ENCODE data around the gene FAM13B.

Gene FAM13B

DNA sequence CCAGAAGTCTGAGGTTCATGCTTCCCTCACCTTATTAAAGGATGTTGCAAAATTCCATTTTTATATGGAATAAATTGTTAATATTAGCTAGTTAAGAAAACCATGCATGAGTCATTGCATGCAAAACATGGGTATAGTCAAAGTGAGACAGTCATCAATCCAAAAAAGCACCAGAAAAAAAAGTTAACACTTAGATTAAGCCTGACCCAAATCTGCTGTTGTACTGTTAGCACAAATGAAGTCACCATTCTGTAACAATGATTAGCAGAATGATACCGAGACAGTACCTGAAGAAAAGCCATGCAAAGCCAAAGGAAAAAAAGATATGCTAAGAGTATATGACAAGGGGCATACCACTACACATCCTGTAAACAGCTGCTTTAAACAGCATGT lies 94.1 kb downstream of the FAM13B start:
- DNase-seq (ENCODE audit: low read depth): no peak
- no peak overlapping the region for H3K4me3 ChIP-seq (ENCODE audit: low read length)
- TF ChIP-seq, protein P1, sequence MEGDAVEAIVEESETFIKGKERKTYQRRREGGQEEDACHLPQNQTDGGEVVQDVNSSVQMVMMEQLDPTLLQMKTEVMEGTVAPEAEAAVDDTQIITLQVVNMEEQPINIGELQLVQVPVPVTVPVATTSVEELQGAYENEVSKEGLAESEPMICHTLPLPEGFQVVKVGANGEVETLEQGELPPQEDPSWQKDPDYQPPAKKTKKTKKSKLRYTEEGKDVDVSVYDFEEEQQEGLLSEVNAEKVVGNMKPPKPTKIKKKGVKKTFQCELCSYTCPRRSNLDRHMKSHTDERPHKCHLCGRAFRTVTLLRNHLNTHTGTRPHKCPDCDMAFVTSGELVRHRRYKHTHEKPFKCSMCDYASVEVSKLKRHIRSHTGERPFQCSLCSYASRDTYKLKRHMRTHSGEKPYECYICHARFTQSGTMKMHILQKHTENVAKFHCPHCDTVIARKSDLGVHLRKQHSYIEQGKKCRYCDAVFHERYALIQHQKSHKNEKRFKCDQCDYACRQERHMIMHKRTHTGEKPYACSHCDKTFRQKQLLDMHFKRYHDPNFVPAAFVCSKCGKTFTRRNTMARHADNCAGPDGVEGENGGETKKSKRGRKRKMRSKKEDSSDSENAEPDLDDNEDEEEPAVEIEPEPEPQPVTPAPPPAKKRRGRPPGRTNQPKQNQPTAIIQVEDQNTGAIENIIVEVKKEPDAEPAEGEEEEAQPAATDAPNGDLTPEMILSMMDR (conservative IDR thresholded peaks at IDR 0.05; ENCODE audit: low read length): no peak

DNA sequence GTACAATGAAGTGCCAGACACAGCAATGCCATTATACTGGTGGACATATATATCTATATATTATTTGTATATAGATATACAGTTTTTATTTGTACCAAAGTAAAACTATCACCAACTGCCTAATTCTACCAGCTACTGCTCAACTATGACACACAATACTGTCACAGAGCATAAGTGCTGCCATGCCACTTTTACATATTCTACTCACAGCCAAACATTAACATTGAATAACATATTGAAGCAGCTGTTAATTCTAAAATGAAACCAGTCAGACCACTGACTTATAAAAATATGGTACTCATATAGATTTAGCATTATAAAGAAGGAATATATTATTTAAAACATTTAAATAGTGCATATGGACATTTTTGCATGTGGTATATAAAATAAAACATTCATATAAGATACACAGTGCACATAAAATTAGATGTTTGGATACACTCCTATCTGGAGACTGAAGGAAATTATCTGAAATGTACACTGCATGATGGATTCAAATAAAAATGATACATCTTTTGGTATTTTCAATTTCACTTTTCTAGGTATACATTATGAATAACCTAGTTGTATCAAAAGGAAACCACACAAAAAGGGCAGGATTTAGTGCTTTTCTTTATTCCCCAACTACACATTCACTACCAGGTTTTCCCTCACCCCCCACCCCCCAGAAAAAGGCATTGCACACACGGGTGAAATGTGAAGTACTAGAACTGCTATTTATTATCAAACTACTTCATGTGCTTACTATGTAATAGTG lies 94.7 kb downstream of the FAM13B start:
- TF ChIP-seq, protein P1 (conservative IDR thresholded peaks at IDR 0.05; ENCODE audit: low read length): no peak
- no peak overlapping the region for H3K4me3 ChIP-seq (ENCODE audit: low read length)

DNA sequence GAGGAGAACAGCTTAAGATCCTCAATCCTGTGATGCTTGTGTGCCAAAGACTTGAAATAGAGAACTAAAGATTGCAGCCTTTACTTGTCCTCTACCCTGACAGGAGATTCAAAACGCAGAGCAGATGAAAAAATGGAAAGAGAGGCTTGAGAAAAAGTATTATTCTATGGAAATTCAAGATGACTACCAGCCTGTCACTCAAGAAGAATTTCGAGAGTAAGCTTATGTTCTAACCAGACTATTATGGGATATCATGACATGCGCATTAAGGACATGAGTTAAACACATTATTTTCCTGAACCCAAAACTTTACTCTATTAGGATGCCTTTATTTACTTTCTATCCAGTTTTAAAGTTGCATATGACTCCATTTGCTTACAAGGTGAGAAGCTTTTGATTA lies 97.2 kb downstream of the FAM13B start:
- TF ChIP-seq, protein P1 (conservative IDR thresholded peaks at IDR 0.05; ENCODE audit: low read length): no peak
- no peak for DNase-seq (ENCODE audit: low read depth)
- H3K4me3 ChIP-seq (ENCODE audit: low read length): no peak overlapping the region

More for the DNA sequence above, 94.7 kb downstream of the FAM13B start:
- no peak for DNase-seq (ENCODE audit: low read depth)

DNA sequence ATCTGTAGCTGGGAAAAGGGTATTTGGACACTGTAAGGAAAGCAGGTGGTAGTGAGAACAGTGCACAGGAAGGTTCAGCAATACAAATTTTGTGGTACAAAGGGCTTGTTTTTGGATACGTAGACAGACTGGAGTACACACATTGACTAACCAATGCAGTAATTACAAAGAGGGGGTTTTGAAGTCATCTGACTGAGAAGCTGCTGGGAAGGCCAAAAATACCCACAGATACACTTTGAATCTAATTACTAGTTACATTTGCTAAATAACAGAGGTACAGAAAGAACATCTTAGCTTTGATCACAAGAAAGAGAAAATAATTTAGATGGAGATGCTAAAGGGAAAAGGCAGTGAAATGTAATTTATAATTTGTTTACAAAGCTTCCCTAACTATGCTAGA lies 97.7 kb downstream of the FAM13B start:
- TF ChIP-seq, protein P1 (conservative IDR thresholded peaks at IDR 0.05; ENCODE audit: low read length): no peak
- DNase-seq (ENCODE audit: low read depth): no peak
- H3K4me3 ChIP-seq (ENCODE audit: low read length): no peak overlapping the region

DNA sequence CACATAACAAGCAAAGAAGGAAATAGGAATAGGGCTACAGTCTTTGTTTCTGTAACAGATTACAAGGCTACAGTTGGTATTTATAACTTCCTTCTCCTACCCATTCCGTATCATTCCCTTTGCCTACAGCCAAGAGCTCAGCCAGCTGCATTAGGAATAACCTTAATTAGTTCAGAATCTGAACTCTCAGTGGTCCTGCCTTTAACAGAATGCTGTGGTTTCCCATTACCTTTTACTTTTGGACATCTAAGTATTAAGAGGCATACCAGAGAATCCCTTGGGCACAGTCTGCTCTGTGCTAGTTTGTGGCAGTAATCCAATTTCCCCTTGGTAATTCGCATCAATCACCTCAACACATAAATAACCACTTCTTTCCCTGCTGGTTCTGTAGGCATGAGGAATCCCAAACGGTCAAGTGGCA lies 99.4 kb downstream of the FAM13B start:
- DNase-seq (ENCODE audit: low read depth): peak; percentile 41
- TF ChIP-seq, protein P1 (conservative IDR thresholded peaks at IDR 0.05; ENCODE audit: low read length): no peak

DNA sequence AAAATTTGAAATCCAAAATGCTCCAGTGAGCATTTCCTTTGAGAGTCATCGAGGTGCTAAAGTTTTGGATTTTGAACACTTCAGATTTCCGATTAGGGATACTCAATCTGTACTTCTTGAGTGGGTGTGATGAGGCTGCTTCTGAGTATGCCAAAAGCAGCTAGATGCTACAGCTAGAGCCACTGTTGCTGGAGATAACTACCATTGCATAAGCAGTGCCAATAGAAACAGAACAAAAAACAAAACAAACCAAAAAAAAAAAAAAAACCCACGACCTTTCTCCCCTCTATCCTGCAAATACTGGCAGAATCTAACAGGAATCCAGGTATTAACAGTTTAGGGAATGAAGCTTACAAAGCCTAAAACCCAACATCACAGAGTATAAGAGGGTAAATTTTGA lies 100.1 kb downstream of the FAM13B start:
- TF ChIP-seq, protein P1 (conservative IDR thresholded peaks at IDR 0.05; ENCODE audit: low read length): no peak
- no peak for DNase-seq (ENCODE audit: low read depth)
- no peak overlapping the region for H3K4me3 ChIP-seq (ENCODE audit: low read length)

More for the DNA sequence above, 99.4 kb downstream of the FAM13B start:
- H3K4me3 ChIP-seq (ENCODE audit: low read length): no peak overlapping the region

DNA sequence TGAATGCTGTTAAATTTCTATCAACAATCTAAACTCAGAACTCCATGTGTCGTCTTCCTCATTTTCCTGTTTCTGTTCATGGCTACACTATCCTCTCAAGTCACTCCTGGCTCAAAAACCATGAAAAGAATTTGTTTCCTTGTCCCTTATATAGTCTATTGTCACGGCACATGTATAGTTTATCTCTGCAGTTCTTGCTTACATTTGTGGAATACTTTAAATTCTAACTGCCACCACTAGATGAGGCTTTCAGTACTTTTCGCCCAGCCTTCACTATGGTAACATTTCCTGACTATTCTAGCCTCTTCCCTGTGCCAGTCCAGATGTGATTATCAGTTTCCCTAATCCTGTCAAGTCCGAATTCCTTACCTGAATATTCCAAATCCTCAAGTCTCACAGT lies 109.0 kb downstream of the FAM13B start:
- peak; percentile 27 for DNase-seq (ENCODE audit: low read depth)
- TF ChIP-seq, protein P1 (conservative IDR thresholded peaks at IDR 0.05; ENCODE audit: low read length): peak; percentile 18
- no peak overlapping the region for H3K4me3 ChIP-seq (ENCODE audit: low read length)
